DOHH2 (cell line): ENCODE data around the gene PEBP1.

Source experiments
- H3F3A ChIP-seq: fragments of 200-600 bp; sonication (generic), shearing (Covaris generic); 2 replicates; pipeline ENCODE4 v1.6.0; 2016; ENCODE audit warnings: antibody characterized with exemption, mild to moderate bottlenecking; ENCODE audit not compliant: control insufficient read depth, insufficient read depth
- H3K27ac ChIP-seq: fragments of 200-600 bp; sonication (generic); 2 replicates; pipeline ENCODE4 v1.5.1; 2014; ENCODE audit warnings: low read depth, mild to moderate bottlenecking, low read length, moderate library complexity
- H3K27me3 ChIP-seq: fragments of 200-600 bp; sonication (generic); 2 replicates; pipeline ENCODE4 v1.6.1; 2014; ENCODE audit warnings: mild to moderate bottlenecking, low read length, mixed read lengths; ENCODE audit not compliant: control insufficient read depth
- H3K36me3 ChIP-seq: fragments of 200-600 bp; sonication (generic); 2 replicates; pipeline ENCODE4 v1.6.1; 2014; ENCODE audit warnings: mild to moderate bottlenecking, low read length, moderate library complexity, mixed read lengths; ENCODE audit not compliant: control insufficient read depth
- H3K4me1 ChIP-seq: fragments of 200-600 bp; sonication (generic); 2 replicates; pipeline ENCODE4 v1.6.1; 2014; ENCODE audit warnings: mild to moderate bottlenecking, low read length, mixed read lengths; ENCODE audit not compliant: control insufficient read depth
- H3K4me2 ChIP-seq: fragments of 200-600 bp; sonication (generic); 2 replicates; pipeline ENCODE4 v1.6.0; 2014; ENCODE audit warnings: mild to moderate bottlenecking, low read length, moderate library complexity
- H3K4me3 ChIP-seq: fragments of 200-600 bp; sonication (generic); 2 replicates; pipeline ENCODE4 v1.5.1; 2014; ENCODE audit warnings: mild to moderate bottlenecking, low read length, mixed read lengths
- H3K79me2 ChIP-seq: fragments of 200-600 bp; sonication (generic); 2 replicates; pipeline ENCODE4 v1.6.1; 2014; ENCODE audit warnings: mild to moderate bottlenecking, low read length, mixed read lengths; ENCODE audit not compliant: control insufficient read depth
- H3K9me2 ChIP-seq: fragments of 200-600 bp; sonication (generic); replicated peaks from 2 replicates; pipeline ENCODE4 v1.6.1; 2014; ENCODE audit warnings: mild to moderate bottlenecking, low read length, mixed read lengths; ENCODE audit not compliant: control insufficient read depth
- H3K9me3 ChIP-seq: fragments of 200-600 bp; sonication (generic); 2 replicates; pipeline ENCODE4 v1.6.1; 2014; ENCODE audit warnings: antibody characterized with exemption, low read length, mixed read lengths; ENCODE audit not compliant: control insufficient read depth, insufficient read depth
- H4K20me1 ChIP-seq: fragments of 200-600 bp; sonication (generic); 2 replicates; pipeline ENCODE4 v1.6.0; 2014; ENCODE audit warnings: low read depth, mild to moderate bottlenecking, antibody characterized with exemption, low read length, moderate library complexity; ENCODE audit not compliant: control insufficient read depth, insufficient read depth
- EZH2phosphoT487 ChIP-seq: fragments of 200-600 bp; sonication (generic); IDR thresholded peaks from 2 replicates; pipeline ENCODE4 v1.6.1; 2017; ENCODE audit warnings: borderline replicate concordance, mild to moderate bottlenecking, antibody characterized with exemption, low read length, moderate library complexity, mixed read lengths
- TF ChIP-seq, protein P1 (sequence below): fragments of 200-600 bp; sonication (generic); IDR thresholded peaks from one replicate; pipeline ENCODE4 v1.5.1; 2014; ENCODE audit warnings: antibody characterized with exemption, mild to moderate bottlenecking, low read depth, low read length; ENCODE audit not compliant: poor library complexity, severe bottlenecking

PEBP1 gene

DNA sequence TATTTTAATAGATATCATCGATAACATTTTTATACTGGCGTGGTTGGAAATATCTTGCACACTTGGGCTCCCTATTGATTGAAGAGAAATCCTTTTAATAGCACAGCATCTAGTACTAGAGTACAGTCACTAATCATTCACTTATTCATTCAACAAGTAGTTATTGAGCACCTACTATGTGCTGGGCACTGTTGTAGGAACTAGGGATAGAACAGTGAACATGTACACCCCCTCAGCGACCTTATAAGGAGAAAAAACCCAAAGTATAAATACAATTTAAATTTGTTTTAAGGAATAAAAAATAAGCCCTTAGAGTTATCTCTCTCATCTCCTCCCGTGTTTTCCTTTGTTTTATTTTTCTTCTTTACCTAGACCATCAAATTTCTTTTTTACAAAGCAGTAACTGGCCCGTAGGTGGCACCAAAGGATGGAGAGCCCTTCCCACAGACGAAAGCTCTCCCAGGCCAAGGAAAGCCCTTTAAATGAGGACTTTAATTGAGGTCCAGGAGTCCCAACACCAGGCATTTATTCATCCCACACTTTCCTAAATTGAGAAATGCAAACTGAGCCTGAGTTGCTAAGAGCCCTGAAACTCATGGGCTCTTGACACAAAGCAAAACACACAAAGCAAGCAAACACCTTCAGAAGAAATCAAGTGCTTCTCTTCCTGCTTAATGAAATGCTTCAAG lies 29.0 kb downstream of the PEBP1 start:
- H3K27me3 ChIP-seq = no peaks in the 10 kb centered on the region
- no peaks in the 10 kb centered on the region for H3F3A ChIP-seq
- H3K4me2 ChIP-seq = no peak overlapping the region
- no peaks in the 10 kb centered on the region for H4K20me1 ChIP-seq
- no peaks in the 10 kb centered on the region for H3K9me2 ChIP-seq
- H3K4me3 ChIP-seq = no peak overlapping the region
- no peaks in the 10 kb centered on the region for H3K79me2 ChIP-seq
- TF ChIP-seq, protein P1, sequence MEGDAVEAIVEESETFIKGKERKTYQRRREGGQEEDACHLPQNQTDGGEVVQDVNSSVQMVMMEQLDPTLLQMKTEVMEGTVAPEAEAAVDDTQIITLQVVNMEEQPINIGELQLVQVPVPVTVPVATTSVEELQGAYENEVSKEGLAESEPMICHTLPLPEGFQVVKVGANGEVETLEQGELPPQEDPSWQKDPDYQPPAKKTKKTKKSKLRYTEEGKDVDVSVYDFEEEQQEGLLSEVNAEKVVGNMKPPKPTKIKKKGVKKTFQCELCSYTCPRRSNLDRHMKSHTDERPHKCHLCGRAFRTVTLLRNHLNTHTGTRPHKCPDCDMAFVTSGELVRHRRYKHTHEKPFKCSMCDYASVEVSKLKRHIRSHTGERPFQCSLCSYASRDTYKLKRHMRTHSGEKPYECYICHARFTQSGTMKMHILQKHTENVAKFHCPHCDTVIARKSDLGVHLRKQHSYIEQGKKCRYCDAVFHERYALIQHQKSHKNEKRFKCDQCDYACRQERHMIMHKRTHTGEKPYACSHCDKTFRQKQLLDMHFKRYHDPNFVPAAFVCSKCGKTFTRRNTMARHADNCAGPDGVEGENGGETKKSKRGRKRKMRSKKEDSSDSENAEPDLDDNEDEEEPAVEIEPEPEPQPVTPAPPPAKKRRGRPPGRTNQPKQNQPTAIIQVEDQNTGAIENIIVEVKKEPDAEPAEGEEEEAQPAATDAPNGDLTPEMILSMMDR = peak; percentile 43
- no peak for TF ChIP-seq EZH2phosphoT487
- H3K27ac ChIP-seq = no peak overlapping the region
- H3K36me3 ChIP-seq = peaks cover 42% of the 10 kb centered on the region
- no peaks in the 10 kb centered on the region for H3K9me3 ChIP-seq
- H3K4me1 ChIP-seq = no peaks in the 10 kb centered on the region

DNA sequence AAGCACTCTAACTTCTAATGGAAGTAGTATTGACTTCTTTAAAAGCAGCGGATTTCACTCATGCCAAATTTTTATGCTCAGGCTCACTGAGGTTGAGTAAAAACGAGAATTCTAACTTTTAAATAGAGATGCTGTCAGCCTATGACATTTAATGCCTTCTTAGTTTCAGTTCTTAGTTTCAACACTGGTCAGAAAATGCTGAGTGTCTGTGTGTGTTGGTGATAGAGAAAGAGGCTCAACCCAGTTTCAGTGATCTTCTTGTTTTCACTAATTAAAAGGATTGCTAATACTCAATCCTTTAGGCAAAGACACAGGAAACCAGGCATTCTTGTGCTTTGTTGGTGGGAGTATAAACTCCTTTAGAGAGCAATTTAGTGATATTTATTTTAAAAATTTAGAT lies 31.0 kb downstream of the PEBP1 start:
- H3K9me3 ChIP-seq = no peaks in the 10 kb centered on the region
- no peaks in the 10 kb centered on the region for H3K4me1 ChIP-seq
- H3K27me3 ChIP-seq = no peaks in the 10 kb centered on the region
- H3K79me2 ChIP-seq = no peaks in the 10 kb centered on the region
- no peaks in the 10 kb centered on the region for H3F3A ChIP-seq
- no peak overlapping the region for H3K4me2 ChIP-seq
- H3K36me3 ChIP-seq = peaks cover 42% of the 10 kb centered on the region
- no peak for TF ChIP-seq EZH2phosphoT487
- TF ChIP-seq, protein P1 = no peak
- H4K20me1 ChIP-seq = no peaks in the 10 kb centered on the region
- H3K4me3 ChIP-seq = no peak overlapping the region
- H3K27ac ChIP-seq = no peak overlapping the region
- no peaks in the 10 kb centered on the region for H3K9me2 ChIP-seq

GRCh38 chr12:118175823-118176447 lies 40.0 kb downstream of the PEBP1 start:
- TF ChIP-seq EZH2phosphoT487 = no peak
- TF ChIP-seq, protein P1 = no peak
- Histone ChIP-seq H3K27ac (no peak overlapping the region), H3K9me2 (no peaks in the 10 kb centered on the region), H3F3A (no peaks in the 10 kb centered on the region), H3K4me1 (no peaks in the 10 kb centered on the region), H4K20me1 (no peaks in the 10 kb centered on the region), H3K79me2 (no peaks in the 10 kb centered on the region), H3K36me3 (peaks cover 74% of the 10 kb centered on the region), H3K4me3 (no peak overlapping the region), H3K9me3 (no peaks in the 10 kb centered on the region), H3K4me2 (no peak overlapping the region), H3K27me3 (no peaks in the 10 kb centered on the region)
